Measurements from ENCODE around the gene LPP.
"Not testable (repeated sequence)": the region's sequence is repeated elsewhere in the genome, so short reads cannot be mapped to it uniquely, and the experiment has no call there.

The LPP gene

DNA sequence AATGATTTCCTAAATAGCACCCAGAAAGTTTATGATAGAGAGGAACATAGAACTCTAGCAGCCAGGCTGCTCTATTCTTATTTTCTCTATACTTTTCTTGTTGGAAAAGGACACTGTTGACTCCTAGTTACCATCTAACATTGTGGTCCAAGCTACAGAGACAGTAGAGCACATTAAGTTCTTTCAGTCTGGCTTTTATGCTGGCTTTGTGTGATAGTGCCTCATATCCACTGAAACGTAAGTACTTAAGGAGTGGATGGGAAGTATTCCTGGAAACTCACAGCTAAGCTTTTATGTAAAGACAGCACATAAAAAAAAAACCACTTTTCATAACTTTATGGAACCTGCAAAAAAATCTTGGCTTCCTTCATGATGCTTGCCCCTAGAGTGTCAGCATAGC, 537.7 kb downstream of the LPP start:
- DNase-seq = no peak

DNA sequence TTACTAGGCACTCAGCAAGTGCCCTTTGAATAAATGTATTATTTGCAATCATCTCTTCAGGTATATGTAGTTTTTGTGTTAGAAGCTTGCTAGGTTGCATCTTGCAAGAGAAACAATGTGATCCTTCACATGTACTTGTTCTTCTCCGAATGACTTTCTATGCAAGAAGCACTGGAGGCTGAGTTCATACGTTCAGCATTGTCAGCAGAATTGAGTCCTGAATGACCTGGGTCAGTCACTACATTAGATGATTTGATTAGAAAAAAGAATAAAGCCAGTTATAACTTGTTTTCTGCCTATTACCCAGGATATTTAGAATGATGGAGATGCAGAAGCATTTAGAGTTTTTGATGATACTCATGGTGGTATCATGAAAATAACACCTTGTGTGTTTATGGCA, 538.7 kb downstream of the LPP start:
- DNase-seq = no peak

GRCh38 chr3:188693435-188693834, 539.5 kb downstream of the LPP start:
- no peak for DNase-seq

GRCh38 chr3:188695241-188695640, 541.3 kb downstream of the LPP start:
- no peak for DNase-seq

DNA sequence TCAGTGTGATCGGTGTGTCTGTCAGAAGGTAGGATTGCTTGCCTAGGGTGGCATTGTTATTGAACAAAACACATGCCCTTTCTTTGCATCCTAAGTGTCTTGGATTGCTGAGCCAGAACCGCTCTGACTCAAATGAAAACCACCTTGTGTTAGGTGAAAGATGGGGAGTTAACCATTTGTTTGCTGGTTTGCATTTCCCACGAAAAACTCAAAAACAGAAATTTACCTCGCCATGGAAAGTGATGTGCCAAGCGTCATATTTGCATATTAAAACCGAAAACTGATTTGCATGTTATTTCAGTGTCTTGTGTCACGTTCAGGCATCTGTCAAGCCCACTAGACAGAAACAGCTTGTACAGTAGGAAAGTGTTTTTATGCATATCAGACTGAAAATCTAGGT, 543.2 kb downstream of the LPP start:
- no peak for DNase-seq

- no peak for DNase-seq
Measured at GRCh38 chr3:188698436-188698835, 544.5 kb downstream of the LPP start.

- DNase-seq = no peak
Measured at GRCh38 chr3:188700501-188700900, 546.5 kb downstream of the LPP start.

DNA sequence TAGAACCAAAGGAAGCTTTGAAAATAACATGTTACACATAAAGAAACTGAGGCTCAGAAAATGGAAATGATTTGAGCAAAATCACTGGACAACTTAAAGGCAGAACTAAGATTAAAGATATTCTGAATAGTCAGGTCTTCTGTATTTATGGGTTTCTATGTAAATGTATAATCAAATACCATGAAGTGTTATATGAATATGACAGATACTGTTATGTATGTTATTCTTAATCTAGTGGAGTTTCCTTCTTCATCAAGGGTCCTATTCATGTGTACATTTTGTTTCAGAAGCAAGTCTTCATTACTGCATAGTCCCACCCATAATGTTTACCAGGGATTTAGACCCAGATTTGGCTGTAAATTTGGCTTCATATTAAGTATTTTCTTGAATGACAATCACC, 547.0 kb downstream of the LPP start:
- no peak for DNase-seq

- no peak for DNase-seq
Measured at GRCh38 chr3:188701485-188701969, 547.6 kb downstream of the LPP start.

- not testable (repeated sequence) for DNase-seq
Measured at GRCh38 chr3:188702028-188702427, 548.1 kb downstream of the LPP start.

GRCh38 chr3:188706176-188706575, 552.2 kb downstream of the LPP start:
- DNase-seq = no peak

DNA sequence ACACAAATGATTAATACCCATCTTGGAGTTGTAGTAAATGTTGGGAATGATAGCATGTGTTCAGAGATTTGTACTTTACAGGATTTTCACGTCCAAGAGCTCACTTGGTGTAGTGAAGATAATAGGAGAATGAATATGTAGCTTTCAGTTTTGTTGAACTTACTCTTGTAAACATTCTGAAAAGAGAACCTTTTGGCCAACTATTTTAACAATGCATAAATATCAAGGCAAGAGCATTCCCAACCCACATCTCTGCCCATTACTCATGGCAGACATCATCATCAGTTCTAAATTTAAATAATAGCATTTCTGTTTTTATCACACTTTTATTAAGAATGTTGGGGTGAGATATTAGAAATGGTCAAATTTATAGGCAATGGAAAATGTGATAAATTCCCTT, 552.6 kb downstream of the LPP start:
- DNase-seq = no peak

DNA sequence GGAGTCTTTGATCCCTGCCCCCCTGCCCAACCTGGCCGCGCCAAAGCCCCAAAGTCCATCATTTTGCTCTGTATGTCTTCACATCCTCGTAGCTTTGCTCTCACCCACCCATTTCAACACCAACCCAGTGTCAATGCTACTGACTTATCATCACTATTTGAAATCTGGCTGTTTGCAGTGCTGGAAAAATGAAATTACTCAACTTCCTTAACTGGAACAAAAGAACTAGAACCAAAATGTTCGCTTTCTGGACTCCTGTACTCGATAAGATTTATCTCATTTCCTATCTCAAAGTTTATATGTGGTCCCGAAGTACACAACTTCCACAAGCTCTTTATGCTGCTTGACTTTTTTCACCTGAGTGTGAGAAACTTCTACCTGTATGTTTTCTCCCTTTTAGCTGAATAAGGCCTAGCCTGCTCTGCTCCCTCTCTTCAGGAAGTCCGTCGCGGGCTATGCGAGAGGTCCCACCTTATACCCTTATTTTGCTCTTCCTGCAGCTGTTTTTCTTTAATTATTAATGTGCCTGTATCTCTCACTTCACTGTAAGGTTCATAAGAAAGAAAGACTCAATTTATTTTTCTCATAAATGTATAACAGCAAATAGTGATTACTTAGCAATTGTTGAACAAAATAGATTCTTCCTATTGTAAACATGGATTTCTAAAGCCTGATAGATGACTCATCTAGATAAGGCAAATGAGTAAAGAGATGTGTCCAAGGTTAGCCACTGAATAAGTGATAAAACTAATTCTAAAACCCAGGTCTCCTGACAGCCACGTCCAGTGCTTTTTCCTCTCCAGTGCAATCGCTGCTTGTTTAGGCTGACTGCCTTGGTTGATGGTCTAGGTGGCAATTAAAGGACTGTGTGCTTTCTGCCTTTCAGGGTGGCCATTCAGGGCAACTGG, 553.7 kb downstream of the LPP start:
- peak; percentile 14 for DNase-seq

DNA sequence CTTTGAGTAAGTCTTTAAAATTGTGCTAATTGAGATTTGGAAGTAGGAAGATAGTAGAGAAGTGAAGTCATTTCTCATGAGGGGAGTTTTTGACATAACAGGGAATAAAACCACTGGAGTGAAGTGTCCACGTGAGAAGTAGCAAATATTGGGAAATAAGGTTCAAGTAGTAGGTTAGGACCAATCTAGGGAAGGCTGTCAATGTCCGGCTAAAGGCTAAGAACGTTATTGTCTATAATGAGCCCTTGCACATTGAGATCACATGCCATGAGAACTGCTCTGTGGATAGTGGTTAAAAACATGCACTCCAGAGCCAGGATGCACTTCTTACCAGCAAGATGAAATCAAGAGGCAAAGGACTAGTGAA, 557.9 kb downstream of the LPP start:
- DNase-seq = no peak

DNA sequence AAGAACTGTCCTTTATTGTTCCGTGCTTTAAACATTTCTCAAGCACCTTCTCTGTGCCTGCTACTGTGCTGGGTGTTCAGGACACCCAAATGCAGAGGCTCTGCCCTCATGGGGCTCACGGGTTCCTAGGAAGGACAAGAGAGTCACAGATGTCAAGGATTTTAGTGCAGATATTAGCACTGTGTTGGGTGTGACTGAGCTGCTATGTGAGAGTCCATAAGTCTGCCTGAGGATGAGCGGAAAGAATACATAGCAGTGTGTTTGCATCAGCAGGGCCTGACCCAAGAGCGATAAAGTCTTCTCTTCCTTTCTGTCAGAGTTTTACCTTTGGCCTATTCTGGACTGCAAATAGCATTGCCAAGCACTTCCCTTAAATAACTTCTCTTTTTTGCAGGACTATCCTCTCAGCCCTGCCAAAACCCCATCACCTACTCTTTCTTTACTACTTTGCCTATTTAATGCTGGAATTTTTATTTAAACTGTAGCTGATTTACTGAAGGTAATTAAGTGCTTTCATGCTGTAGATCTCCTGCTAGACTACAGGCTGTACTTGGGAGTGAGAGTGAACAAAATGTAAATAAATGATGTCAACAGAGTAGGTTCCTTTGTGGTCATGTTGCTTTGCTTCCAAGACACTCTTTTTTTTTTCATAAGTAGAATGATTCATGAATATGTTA, 558.4 kb downstream of the LPP start:
- DNase-seq = peak; percentile 29

GRCh38 chr3:188712991-188713390, 559.0 kb downstream of the LPP start:
- no peak for DNase-seq

GRCh38 chr3:188719545-188719944, 565.6 kb downstream of the LPP start:
- no peak for DNase-seq

GRCh38 chr3:188720215-188720614, 566.3 kb downstream of the LPP start:
- no peak for DNase-seq

DNA sequence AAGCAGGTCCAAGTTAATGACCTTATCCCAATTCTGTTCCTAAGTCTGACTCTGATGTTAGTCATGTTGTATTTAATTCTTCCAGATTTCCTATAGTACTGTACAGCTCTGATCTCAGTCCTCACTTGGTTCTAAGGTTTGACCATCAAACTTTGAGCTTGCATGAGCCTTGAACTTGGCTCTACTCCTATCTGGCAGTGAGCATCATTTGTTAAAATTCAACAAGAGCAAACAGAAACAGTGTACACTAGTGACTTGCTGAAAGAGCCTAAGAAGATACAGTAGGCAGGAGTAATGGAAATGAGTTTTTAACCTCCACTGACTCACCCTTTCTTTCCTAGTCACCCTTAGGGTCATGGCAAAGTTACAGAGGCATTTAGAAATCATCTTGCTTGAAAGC, 566.7 kb downstream of the LPP start:
- DNase-seq = no peak

- no peak for DNase-seq
Measured at GRCh38 chr3:188721312-188721711, 567.4 kb downstream of the LPP start.

GRCh38 chr3:188721990-188722389, 568.0 kb downstream of the LPP start:
- no peak for DNase-seq

- no peak for DNase-seq
Measured at GRCh38 chr3:188722963-188723362, 569.0 kb downstream of the LPP start.

GRCh38 chr3:188727052-188727451, 573.1 kb downstream of the LPP start:
- DNase-seq = no peak

DNA sequence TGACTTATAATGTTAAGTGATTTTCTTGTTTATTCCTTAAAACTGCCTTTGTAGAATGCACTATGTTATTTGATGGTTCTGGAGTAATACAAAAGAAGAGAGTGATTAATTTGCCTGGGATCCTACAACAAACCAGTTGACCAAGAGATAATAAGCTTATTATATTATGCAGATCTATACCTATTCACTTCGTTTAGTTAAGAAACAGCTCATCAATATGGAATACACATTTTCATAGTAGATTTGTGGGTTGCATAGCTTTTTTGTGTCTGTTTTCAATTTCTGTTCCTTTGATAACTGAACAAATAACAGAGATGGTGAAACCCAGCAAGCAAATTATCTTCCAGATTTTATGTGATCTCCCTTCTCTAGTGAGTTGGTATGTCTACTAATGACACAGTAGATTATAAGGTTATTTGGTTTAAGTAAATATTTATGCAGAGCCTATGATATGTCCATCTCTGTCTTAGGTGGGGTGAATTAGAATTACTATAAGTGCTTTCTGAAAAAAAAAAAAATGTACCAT, 574.5 kb downstream of the LPP start:
- DNase-seq = no peak

Measured in GF-D8 (cell line).